ENCODE measurements around the gene DEDD2. TPM values are rescaled to one million over a fixed set of nuclear protein-coding genes. Genes with fewer than 3 reads are reported as not detected.

The DEDD2 gene
- total RNA-seq, 1 donor from 2014 or later, result 23.7 TPM

GRCh38 chr19:42214810-42215485 is 2.5 kb downstream of the DEDD2 start:
- peaks cover 26% of the 10 kb centered on the region for H3K4me1 Mint-ChIP-seq (ENCODE audit: unreplicated experiment)
- peaks cover 10% of the 10 kb centered on the region for H3K36me3 Mint-ChIP-seq
- no peak for DNase-seq (ENCODE audit: extremely low spot score, unreplicated experiment)
- no peaks in the 10 kb centered on the region for H3K9me3 Mint-ChIP-seq
- TF ChIP-seq CTCF (conservative IDR thresholded peaks at IDR 0.05), result no peak
- H3K27me3 Mint-ChIP-seq, result no peaks in the 10 kb centered on the region
- H3K27ac Mint-ChIP-seq, result no peak overlapping the region
- peak overlapping the region; percentile 96 for H3K4me3 Mint-ChIP-seq

- Mint-ChIP-seq H3K36me3 (peaks cover 19% of the 10 kb centered on the region), H3K4me3 (no peak overlapping the region)
- DNase-seq (ENCODE audit: extremely low spot score, unreplicated experiment), result no peak
Measured at GRCh38 chr19:42212886-42213285, 4.6 kb downstream of the DEDD2 start.

GRCh38 chr19:42208612-42209011 is 8.9 kb downstream of the DEDD2 start:
- H3K9me3 Mint-ChIP-seq, result no peaks in the 10 kb centered on the region
- DNase-seq (ENCODE audit: extremely low spot score, unreplicated experiment), result no peak
- no peak overlapping the region for H3K4me3 Mint-ChIP-seq
- H3K36me3 Mint-ChIP-seq, result peaks cover 24% of the 10 kb centered on the region
- no peak for TF ChIP-seq CTCF (conservative IDR thresholded peaks at IDR 0.05)
- no peaks in the 10 kb centered on the region for H3K27me3 Mint-ChIP-seq
- H3K27ac Mint-ChIP-seq, result no peak overlapping the region
- H3K4me1 Mint-ChIP-seq (ENCODE audit: unreplicated experiment), result no peaks in the 10 kb centered on the region

More at GRCh38 chr19:42212886-42213285, 4.6 kb downstream of the DEDD2 start:
- Mint-ChIP-seq H3K4me1 (ENCODE audit: unreplicated experiment) (peaks cover 13% of the 10 kb centered on the region), H3K27ac (no peak overlapping the region), H3K9me3 (no peaks in the 10 kb centered on the region), H3K27me3 (no peaks in the 10 kb centered on the region)
- TF ChIP-seq CTCF (conservative IDR thresholded peaks at IDR 0.05), result no peak

- TF ChIP-seq CTCF (conservative IDR thresholded peaks at IDR 0.05), result no peak
- Mint-ChIP-seq H3K27ac (peak overlapping the region; percentile 67), H3K27me3 (no peaks in the 10 kb centered on the region), H3K9me3 (no peaks in the 10 kb centered on the region), H3K4me1 (ENCODE audit: unreplicated experiment) (no peaks in the 10 kb centered on the region), H3K4me3 (no peak overlapping the region), H3K36me3 (peaks cover 25% of the 10 kb centered on the region)
- no peak for DNase-seq (ENCODE audit: extremely low spot score, unreplicated experiment)
Measured at GRCh38 chr19:42207767-42208271, 9.7 kb downstream of the DEDD2 start.

- Mint-ChIP-seq H3K36me3 (peaks cover 29% of the 10 kb centered on the region), H3K4me3 (no peak overlapping the region), H3K27me3 (no peaks in the 10 kb centered on the region), H3K4me1 (ENCODE audit: unreplicated experiment) (no peaks in the 10 kb centered on the region), H3K27ac (peak overlapping the region; percentile 67), H3K9me3 (no peaks in the 10 kb centered on the region)
- DNase-seq (ENCODE audit: extremely low spot score, unreplicated experiment), result no peak
- no peak for TF ChIP-seq CTCF (conservative IDR thresholded peaks at IDR 0.05)
Measured at GRCh38 chr19:42206871-42207755, 10.4 kb downstream of the DEDD2 start.
